ENCODE measurements around the gene PNISR.

The PNISR gene

DNA sequence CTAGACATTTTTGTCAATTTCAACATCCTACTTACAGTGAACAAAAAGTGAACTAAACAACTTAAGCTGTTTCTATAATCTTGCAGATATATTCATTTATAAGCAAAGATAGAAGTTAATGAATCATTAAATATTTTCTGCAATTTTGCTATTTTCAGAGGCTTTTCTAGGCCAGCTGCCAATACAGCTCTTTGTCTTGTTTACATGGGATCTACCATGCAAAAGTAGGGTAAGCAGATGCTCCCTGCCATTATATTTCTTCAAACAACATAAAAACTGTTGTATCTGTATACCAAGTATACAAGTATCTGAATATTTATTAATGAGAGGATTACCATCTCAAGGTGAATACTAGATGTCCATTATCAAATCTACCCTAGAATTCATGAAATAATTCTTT is 15.4 kb downstream of the PNISR start:
- DNase-seq (ENCODE audit: low spot score), result no peak

GRCh38 chr6:99407076-99407475 is 18.0 kb downstream of the PNISR start:
- DNase-seq (ENCODE audit: low spot score), result no peak

DNA sequence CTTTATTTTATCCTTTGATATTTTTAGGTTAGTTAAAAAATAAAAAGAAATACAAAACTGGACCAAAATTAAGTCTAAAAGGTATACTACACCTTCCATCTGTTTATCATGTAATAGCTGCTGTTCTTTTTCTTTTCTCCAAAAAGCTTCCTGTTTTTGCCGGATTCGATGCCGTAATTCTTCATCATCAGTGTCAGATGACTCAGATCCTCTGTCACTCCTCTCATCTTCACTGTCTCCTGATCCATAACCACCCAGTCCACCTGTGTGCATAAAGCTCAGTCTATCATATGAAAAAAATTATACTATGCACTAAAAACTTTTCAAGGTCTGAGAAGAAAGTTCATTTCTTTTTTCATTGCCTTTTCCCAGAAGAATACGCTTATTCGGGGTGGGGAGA is 22.7 kb downstream of the PNISR start:
- DNase-seq (ENCODE audit: low spot score), result no peak

GRCh38 chr6:99397287-99397686 is 27.8 kb downstream of the PNISR start:
- no peak for DNase-seq (ENCODE audit: low spot score)

DNA sequence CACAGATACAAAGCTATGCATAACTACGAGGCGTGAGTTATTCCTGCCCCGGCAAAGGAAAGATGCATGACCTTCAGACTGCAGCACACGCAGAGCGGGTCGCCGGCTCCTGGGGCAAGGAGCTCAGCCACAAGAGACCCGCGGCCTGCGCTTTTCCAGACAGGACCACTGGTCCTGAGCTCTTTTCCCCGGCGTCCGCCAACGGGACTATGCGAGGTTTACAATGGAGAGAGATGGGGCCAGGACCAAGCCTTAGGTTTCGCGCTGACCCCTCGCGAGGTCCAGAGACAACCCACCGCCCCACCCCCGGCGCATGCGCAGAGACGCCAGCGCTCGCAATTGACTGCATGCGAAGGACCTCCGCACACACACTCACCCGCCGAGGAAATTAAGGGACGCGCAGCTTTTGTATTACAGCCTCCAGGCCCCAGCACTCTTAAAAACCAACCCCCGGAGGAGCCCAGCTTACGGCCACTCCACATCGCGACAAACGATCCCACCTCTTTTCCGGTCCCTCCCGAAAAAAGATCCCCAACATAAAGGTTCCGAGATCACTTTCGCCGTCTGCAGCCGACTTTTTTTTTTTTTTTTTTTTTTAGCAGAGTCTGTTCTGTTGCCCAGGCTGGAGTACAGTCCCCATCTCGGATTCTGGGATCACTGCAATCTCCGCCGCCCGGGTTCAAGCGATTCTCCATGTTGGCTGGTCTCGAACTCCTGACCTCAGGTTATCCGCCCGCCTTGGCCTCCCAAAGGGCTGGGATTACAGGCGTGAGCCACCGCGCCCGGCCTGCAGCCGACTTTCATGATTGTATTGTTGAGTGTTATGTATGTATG is 31.2 kb downstream of the PNISR start, which contains the start of gene COQ3:
COQ3 (minus strand) TSS at position 498 of the 834 bp plus-strand sequence; CDS start at position 482, 16 bp downstream.
- peak; percentile 77 for DNase-seq (ENCODE audit: low spot score)

DNA sequence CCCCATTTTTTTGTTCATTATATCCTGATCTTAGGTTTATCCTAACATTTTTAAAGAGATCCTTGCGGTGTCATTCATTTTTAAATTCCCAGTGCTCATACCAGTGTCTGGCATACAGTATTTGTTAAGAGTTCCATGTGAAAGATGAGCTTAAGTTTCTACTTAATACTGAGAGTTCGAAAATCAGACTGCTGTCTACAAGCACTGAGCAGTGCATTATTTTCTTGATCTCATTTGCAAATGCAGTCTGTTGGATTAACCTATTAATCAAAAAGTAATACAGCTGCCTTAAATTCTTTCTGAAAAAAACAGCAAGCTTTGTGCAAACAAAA is 31.8 kb downstream of the PNISR start:
- DNase-seq (ENCODE audit: low spot score), result no peak

DNA sequence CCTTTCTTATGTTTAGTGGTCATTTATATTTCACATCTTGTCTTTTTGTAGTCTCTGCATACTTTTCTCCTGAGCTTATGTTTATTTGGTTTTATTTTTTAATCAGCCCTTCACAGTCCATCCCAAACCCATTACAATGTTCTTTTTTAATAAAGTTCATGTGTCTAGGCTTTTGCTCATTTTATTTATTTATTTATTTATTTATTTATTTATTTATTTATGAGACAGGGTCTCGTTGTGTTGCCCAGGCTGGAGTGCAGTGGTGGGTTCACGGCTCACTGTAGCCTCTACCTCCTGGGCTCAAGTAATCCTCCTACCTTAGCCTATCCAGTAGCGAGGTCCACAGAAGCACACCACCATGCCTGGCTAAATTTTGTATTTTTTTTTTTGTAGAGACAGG is 34.2 kb downstream of the PNISR start:
- no peak for DNase-seq (ENCODE audit: low spot score)

- no peak for DNase-seq (ENCODE audit: low spot score)
Observed at GRCh38 chr6:99384507-99384906, 40.6 kb downstream of the PNISR start.

- DNase-seq (ENCODE audit: low spot score), result no peak
Observed at GRCh38 chr6:99378636-99379035, 46.5 kb downstream of the PNISR start.

DNA sequence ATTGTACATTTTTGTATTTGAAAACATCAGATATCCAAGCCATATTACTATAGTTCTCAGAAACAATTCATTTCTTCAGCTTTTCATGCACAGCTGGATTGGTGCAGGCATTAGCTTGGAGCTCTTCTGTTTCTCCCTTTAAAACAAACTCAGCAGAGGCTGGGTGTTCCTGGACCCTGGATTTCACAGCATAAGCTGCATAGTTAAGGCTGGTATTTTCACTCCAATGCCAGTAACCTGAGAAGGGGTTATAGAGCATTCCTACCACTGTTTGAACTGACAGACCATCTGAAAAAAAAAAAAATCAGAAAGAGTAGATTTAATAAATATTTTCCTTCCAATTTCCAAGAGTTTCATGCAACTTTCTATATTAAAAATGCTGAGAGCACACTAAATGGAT is 55.6 kb downstream of the PNISR start:
- DNase-seq (ENCODE audit: low spot score), result no peak

DNA sequence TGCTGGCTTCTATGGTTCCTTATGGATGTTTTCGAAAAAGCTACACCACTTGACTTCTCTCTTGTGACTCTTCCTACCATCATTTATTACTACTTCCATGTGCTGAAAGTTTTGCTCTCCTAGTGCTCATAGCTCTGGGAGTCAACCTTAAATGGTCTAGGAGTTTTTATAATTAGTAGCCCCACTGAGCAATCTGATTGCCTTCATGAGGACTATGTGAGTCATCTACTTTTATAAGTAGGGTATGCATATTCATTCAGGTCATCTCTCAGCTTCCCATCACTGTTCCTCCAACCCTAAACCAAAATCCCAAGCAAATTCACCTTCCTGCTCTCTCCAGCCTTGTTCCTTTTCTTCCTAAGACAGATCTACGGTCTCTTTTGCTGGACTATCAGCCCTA is 58.3 kb downstream of the PNISR start:
- DNase-seq (ENCODE audit: low spot score), result no peak

- DNase-seq (ENCODE audit: low spot score), result no peak
Observed at GRCh38 chr6:99364026-99364425, 61.1 kb downstream of the PNISR start.

GRCh38 chr6:99362678-99363268 is 62.3 kb downstream of the PNISR start:
- no peak for DNase-seq (ENCODE audit: low spot score)

GRCh38 chr6:99359800-99360199 is 65.3 kb downstream of the PNISR start:
- DNase-seq (ENCODE audit: low spot score), result no peak

DNA sequence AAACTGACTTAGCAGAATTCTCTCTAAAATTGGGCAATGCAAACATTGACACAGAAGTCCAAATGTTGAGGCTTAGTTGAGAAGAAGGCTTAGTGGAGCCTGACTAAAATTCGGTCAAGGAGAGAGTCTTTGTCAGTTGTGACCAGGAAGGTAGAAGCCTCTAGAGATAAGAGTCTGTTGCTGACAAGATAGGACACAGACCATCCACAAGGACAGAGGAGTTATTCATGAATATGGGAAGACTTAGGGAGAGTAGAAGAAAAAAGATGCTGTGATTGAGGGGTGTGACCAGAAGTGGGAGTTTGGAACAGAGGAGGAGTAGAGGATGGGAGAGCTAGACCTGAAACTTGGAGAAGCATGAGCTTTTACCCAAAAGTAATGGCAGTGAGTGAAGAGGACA is 68.5 kb downstream of the PNISR start:
- no peak for DNase-seq (ENCODE audit: low spot score)

DNA sequence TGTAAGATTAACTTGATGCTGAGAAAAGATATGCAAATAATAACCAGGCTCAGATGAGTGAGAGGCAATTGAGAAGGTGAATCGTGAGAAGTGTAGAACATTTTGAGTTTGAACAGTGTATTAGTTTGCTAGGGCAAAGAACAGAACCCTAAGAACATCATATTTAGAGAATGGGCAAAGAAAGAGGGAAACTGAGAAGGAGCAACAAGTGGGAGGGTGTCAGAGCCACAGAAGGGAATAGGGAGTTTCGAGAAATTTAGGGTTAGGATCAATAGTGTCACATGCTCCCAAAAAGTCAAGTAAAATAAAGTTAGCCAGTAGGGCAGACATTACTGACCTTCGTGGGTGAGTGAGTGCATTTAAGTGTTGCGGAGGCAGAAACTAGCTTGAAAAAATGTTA is 70.1 kb downstream of the PNISR start:
- DNase-seq (ENCODE audit: low spot score), result no peak

DNA sequence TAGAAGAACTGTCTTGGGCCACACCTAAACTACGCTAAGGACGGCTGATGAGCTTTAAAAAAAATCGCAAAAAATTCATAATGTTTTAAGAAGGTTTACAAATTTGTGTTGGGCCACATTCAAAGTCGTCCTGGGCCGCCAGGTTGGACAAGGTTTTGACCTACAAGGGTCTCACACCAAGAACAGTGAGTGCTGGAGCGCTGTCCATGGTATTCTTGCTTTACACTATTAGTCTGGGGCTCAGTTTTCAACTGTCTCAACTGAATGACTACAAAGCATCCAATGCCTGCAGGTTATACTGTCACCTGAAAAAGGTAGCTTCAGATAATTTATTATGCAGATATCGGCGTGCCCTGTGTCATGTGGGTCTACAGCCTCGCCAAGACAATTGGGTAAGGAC is 72.0 kb downstream of the PNISR start:
- DNase-seq (ENCODE audit: low spot score), result no peak

GRCh38 chr6:99350573-99350972 is 74.5 kb downstream of the PNISR start:
- peak; percentile 27 for DNase-seq (ENCODE audit: low spot score)

- peak; percentile 64 for DNase-seq (ENCODE audit: low spot score)
Observed at GRCh38 chr6:99349171-99350141, 75.7 kb downstream of the PNISR start, which contains the start of gene FAXC. Gene FAXC (minus strand): TSS chr6:99349674. CDS start chr6:99349372, 302 bp downstream.

- DNase-seq (ENCODE audit: low spot score), result no peak
Observed at GRCh38 chr6:99348288-99349170, 76.6 kb downstream of the PNISR start.
